DND-41 (cell line): ENCODE measurements around the gene C9orf50.

ENCODE experiments used
- CTCF ChIP-seq: IDR thresholded peaks from 2 replicates; pipeline ENCODE4 v1.5.1; 2012; ENCODE audit warnings: borderline replicate concordance, low read length, moderate library complexity, mild to moderate bottlenecking; ENCODE audit not compliant: poor library complexity, severe bottlenecking; ENCODE audit errors: extremely low read depth
- EZH2 ChIP-seq: IDR thresholded peaks from 3 replicates; pipeline ENCODE4 v1.6.1; 2012; ENCODE audit warnings: borderline replicate concordance, low read depth, mild to moderate bottlenecking, moderate library complexity, low read length, inconsistent platforms; ENCODE audit not compliant: severe bottlenecking

- no peak for TF ChIP-seq CTCF
- TF ChIP-seq EZH2, result no peak
Observed at GRCh38 chr9:129624947-129625346, 4.0 kb upstream of the C9orf50 start.
